Endodermal cell (in vitro differentiated cells): Measurements from ENCODE around the gene PIEZO2. TPM values are rescaled to one million over a fixed set of nuclear protein-coding genes. Genes with fewer than 3 reads are reported as not detected.

ENCODE experiments used
- DNase-seq: peaks from one replicate; pipeline ENCODE4 v3.0.0-alpha.2; 2017
- H3K27ac ChIP-seq: 2 replicates; pipeline ENCODE4 v1.5.1; 2013; ENCODE audit warnings: mild to moderate bottlenecking, low read depth, low read length, moderate library complexity
- H3K27me3 ChIP-seq: 2 replicates; pipeline ENCODE4 v1.6.1; 2013; ENCODE audit warnings: mild to moderate bottlenecking, low read length, moderate library complexity; ENCODE audit not compliant: insufficient read depth, control insufficient read depth, poor library complexity, severe bottlenecking
- H3K36me3 ChIP-seq: 2 replicates; pipeline ENCODE4 v1.7.0; 2013; ENCODE audit warnings: mild to moderate bottlenecking, low read length, moderate library complexity; ENCODE audit not compliant: control insufficient read depth, insufficient read depth
- H3K4me1 ChIP-seq: one replicate; pipeline ENCODE4 v1.7.0; 2013; ENCODE audit warnings: low read length; ENCODE audit not compliant: control insufficient read depth, insufficient read depth
- H3K4me3 ChIP-seq: 2 replicates; pipeline ENCODE4 v1.5.1; 2013; ENCODE audit warnings: mild to moderate bottlenecking, low read length, moderate library complexity
- H3K9ac ChIP-seq: 2 replicates; pipeline ENCODE4 v1.6.1; 2013; ENCODE audit warnings: mild to moderate bottlenecking, low read length, moderate library complexity; ENCODE audit not compliant: poor library complexity, severe bottlenecking; ENCODE audit errors: extremely low read depth
- H3K9me3 ChIP-seq: 2 replicates; pipeline ENCODE4 v1.6.1; 2013; ENCODE audit warnings: mild to moderate bottlenecking, low read length, moderate library complexity; ENCODE audit not compliant: control insufficient read depth
- H3K27ac Mint-ChIP-seq: 2 replicates; pipeline ENCODE4 v1.8.0; 2020; ENCODE audit warnings: mixed read lengths
- H3K27me3 Mint-ChIP-seq: 2 replicates; pipeline ENCODE4 v1.8.0; 2021; ENCODE audit warnings: mild to moderate bottlenecking, mixed read lengths; ENCODE audit not compliant: insufficient read depth
- H3K36me3 Mint-ChIP-seq: 2 replicates; pipeline ENCODE4 v1.8.0; 2020; ENCODE audit warnings: low read depth, mixed read lengths
- H3K4me1 Mint-ChIP-seq: 2 replicates; pipeline ENCODE4 v1.8.0; 2020; ENCODE audit warnings: mixed read lengths
- H3K4me3 Mint-ChIP-seq: 2 replicates; pipeline ENCODE4 v1.8.0; 2020; ENCODE audit warnings: mild to moderate bottlenecking, moderate library complexity, mixed read lengths
- H3K9me3 Mint-ChIP-seq: 2 replicates; pipeline ENCODE4 v1.8.0; 2020; ENCODE audit warnings: mild to moderate bottlenecking, mixed read lengths
- CTCF ChIP-seq: fragments of 200-600 bp; sonication (generic); conservative IDR thresholded peaks from 2 replicates; pipeline ENCODE4 v1.5.0; 2021; ENCODE audit warnings: antibody characterized with exemption, mild to moderate bottlenecking
- WGBS, 2 experiments: methylation state at CpG; one replicate each; pipeline versions ENCODE4 v1.1.5 to v1.1.7; 2013; ENCODE audit warnings: missing lambda C conversion rate in 2 of 2, mixed read lengths in 1 of 2; ENCODE audit not compliant: insufficient coverage in 1 of 2, insufficient read length in 1 of 2; 5-methylcytosine and 5-hydroxymethylcytosine counted together
- total RNA-seq, 2 donors: library from RNA; stranded (reverse); fragmentation: NEBNext Ultra II Directional in 1 of 2; extraction: Animal tissue kit (Norgen Biotek cat#: 25700) in 1 of 2; gene quantifications; 2 replicates in 1 of 2; 3 replicates in 1 of 2; pipeline ENCODE4 v1.2.1, GENCODE V29; 2021

PIEZO2 gene
- total RNA-seq, 2 donors from 2014 or later, result 7.3 to 12.1 TPM

- Histone ChIP-seq H3K36me3 (no peaks in the 10 kb centered on the region), H3K4me1 (peaks cover 4% of the 10 kb centered on the region), H3K27ac (no peak overlapping the region), H3K9ac (no peak overlapping the region), H3K9me3 (no peaks in the 10 kb centered on the region), H3K4me3 (no peak overlapping the region), H3K27me3 (no peaks in the 10 kb centered on the region)
- Mint-ChIP-seq H3K27me3 (peaks cover 8% of the 10 kb centered on the region), H3K4me3 (no peak overlapping the region), H3K4me1 (peaks cover 17% of the 10 kb centered on the region), H3K27ac (no peak overlapping the region), H3K36me3 (no peaks in the 10 kb centered on the region), H3K9me3 (no peaks in the 10 kb centered on the region)
- WGBS, 2 experiments, result 91% methylated on average over 3 of the region's 3 CpGs; no CpG with 5 or more reads in 1 of the 2 experiments
- DNase-seq, result no peak
- TF ChIP-seq CTCF, result no peak
Observed at GRCh38 chr18:11108947-11109346, 40.4 kb downstream of the PIEZO2 start.

- no peak for TF ChIP-seq CTCF
- no peak overlapping the region for H3K4me3 ChIP-seq
- no peaks in the 10 kb centered on the region for H3K36me3 ChIP-seq
- no peak overlapping the region for H3K27ac ChIP-seq
- H3K4me1 ChIP-seq, result peaks cover 4% of the 10 kb centered on the region
- no peak overlapping the region for H3K27ac Mint-ChIP-seq
- H3K27me3 Mint-ChIP-seq, result peaks cover 8% of the 10 kb centered on the region
- peaks cover 9% of the 10 kb centered on the region for H3K4me1 Mint-ChIP-seq
- H3K36me3 Mint-ChIP-seq, result no peaks in the 10 kb centered on the region
- no peaks in the 10 kb centered on the region for H3K27me3 ChIP-seq
- H3K9me3 Mint-ChIP-seq, result no peaks in the 10 kb centered on the region
- no peak for DNase-seq
- no peak overlapping the region for H3K4me3 Mint-ChIP-seq
- H3K9me3 ChIP-seq, result no peaks in the 10 kb centered on the region
- no peak overlapping the region for H3K9ac ChIP-seq
- WGBS, 2 experiments, result 66 to 78% methylated on average over 2 to 6 of the region's 6 CpGs
Observed at GRCh38 chr18:11106894-11107293, 42.5 kb downstream of the PIEZO2 start.

GRCh38 chr18:11105463-11105862, 43.9 kb downstream of the PIEZO2 start:
- no peak overlapping the region for H3K4me3 ChIP-seq
- WGBS, 2 experiments, result 96 to 100% methylated on average over 2 to 5 of the region's 6 CpGs
- no peaks in the 10 kb centered on the region for H3K36me3 ChIP-seq
- H3K9ac ChIP-seq, result no peak overlapping the region
- Mint-ChIP-seq H3K27ac (no peak overlapping the region), H3K27me3 (peaks cover 4% of the 10 kb centered on the region), H3K4me3 (no peak overlapping the region), H3K9me3 (no peaks in the 10 kb centered on the region), H3K4me1 (peaks cover 9% of the 10 kb centered on the region), H3K36me3 (no peaks in the 10 kb centered on the region)
- TF ChIP-seq CTCF, result no peak
- H3K27me3 ChIP-seq, result no peaks in the 10 kb centered on the region
- H3K4me1 ChIP-seq, result peaks cover 4% of the 10 kb centered on the region
- H3K9me3 ChIP-seq, result no peaks in the 10 kb centered on the region
- DNase-seq, result no peak
- no peak overlapping the region for H3K27ac ChIP-seq
